Muscle of arm (tissue), 12 donors: ENCODE measurements around the gene MARCO. TPM values are rescaled to one million over a fixed set of nuclear protein-coding genes. Genes with fewer than 3 reads are reported as not detected.
"Not testable (repeated sequence)": the region's sequence is repeated elsewhere in the genome, so short reads cannot be mapped to it uniquely, and the experiment has no call there.

Experiments used
- DNase-seq: peaks from one replicate; pipeline ENCODE4 v3.0.0-alpha.2; 2013
- polyA plus RNA-seq, 12 donors: library from polyadenylated mRNA; unstranded; fragments of 120-200 nt; gene quantifications; one replicate each; pipeline ENCODE4 v1.2.1, GENCODE V29; 2013; ENCODE audit not compliant: insufficient read length in 12 of 12

Gene MARCO
- polyA plus RNA-seq, 12 donors, result 0.51 to 2.3 (median 1.4) TPM; not detected in 2

DNA sequence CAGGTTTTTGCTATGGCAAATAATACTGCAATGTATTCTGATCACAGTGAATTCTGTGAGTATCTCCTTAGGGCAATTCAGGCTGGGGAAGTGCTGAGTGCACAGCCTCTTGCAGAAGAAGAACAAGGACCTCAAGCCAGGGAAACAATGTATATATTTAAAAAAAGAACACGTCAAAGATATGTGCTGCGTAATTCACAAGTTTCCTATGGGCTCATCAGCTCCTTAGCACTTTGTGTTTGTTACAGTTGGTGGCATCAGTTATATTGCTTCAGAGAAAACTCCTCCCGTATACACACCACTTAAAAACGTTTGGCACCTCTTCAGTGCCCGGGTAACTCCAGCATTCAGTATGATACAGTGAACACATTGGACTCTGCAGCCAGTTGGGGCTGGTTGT is 16.5 kb upstream of the MARCO start:
- no peak for DNase-seq

DNA sequence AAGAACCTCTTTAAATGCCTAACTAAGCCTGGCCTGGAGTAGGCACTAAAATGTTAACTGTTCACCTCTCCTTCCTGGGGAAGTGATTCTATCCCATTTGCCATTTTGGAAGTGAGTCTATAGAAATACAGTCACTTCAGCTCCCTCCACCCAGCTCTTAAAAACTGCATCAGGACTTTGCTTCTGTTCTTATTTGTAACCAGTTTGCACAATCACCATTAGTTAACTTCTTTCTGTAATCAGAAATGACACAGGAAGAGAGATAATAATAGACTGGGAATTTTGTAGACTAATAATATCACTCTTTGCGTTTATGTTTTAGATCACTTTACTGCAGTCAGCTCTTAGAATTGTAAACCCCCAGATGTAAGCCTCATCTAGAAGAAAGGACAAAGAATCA is 16.0 kb upstream of the MARCO start:
- no peak for DNase-seq

DNA sequence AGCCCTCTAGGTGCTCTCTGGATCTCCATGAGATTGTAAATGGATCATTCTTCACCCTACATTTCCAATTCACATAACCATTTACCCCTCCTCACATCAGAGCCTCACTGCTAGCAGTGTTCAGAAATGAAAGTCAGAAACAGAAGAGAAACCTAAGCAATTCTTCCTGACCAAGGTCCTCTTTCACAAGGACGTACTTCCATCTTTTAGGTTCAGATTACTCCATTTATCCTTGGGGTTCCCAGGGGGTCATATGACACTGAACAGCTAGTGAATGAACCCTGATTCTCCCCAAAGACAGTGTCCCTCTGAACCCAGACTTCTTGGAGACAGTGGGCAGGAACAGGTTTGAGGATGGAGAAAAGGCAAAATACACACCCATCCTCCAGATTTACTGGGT is 12.9 kb upstream of the MARCO start:
- DNase-seq, result no peak

DNA sequence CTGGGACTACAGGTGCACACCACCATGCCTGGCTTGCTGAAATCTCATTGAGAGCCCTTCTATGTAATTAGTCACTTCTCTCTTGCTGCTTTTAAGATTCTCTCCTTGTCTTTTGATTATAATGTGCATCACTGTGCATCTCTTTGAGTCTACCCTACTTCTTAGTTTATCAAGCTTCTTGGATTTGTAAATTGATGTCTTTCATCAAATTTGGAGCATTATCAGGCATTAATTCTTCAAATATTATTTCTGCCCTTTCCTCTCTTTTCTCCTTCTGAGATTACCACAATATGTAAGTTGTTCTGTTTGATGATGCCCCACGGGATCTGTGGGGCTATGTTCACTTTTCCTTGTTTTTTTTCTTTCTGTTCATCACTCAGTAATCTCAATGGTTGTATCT is 9.0 kb upstream of the MARCO start:
- DNase-seq, result no peak

DNA sequence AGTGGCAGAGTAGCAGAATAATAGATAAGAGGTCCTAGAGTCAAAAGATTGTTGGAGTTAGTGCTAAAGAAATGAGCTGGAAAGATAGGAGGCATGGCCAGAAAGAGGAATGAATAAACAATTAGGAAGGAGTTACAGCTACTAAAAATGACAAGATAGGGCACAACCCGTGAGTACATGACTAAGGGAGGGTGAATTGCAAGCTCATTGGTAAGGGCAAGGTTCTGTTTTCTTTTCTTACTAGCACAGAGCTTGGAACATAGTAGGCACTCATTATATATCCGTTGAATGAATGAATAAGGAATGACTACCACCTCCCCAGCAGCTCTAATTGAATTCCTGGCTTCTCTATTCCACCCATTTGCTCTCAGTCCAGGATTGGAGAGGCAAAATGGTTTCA is 5.7 kb upstream of the MARCO start:
- no peak for DNase-seq

DNA sequence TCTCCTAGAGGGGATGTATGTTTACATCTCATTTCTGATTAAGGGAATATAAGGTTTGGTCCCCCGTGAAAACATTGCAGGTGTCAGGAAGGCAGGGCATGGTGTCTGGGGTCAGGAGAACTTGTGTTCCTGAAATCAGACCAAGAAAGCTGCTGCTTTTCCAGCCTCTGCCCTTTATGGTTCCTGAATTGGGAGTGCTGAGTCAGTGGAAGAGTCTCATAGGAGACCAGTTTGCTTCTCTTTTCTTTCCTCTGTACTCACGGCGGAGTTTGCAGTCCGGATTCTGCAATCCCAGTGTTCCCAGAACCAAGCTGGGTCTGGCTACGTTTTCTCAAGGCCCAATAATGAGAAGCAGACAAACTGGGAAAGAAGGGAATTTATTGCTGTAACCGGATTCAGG is 5.1 kb upstream of the MARCO start:
- DNase-seq, result no peak

DNA sequence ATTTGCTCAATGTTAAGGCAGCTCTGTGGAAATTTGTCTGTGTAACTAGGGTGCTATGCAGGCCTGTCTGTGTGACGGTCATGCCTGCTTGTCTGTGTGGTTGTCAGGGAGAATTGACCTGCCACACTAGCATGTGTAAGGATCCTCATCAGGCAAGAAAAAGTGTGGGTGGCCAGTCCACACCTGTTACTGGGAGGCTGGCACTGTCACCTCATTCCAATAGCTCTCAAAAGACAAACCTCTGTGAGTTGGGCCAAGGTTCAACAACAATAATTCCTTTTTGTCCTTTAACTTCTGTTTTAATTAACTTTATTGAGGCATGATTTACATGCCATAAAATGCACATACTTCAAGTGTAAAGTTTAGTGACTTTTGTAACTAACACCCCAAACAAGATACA is 4.2 kb upstream of the MARCO start:
- no peak for DNase-seq

DNA sequence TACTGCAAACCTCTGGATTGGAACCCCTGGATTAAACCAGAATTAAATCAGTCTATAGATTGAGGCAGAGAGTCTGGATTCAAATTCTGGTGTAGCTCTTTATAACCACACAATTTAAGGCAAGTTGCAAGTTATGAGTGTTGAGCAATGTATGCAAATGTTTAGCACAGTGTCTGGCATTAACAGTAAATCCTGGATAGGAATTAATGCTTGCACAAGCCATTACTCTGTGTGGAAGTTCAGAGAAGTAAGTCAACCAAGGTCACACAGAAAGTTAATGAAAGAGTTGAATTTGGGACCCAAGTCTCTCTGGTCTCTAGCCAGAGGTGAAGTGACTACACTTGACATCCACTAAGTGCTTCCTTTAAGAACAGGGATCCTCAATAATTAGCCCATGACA is 2.0 kb upstream of the MARCO start:
- no peak for DNase-seq

DNA sequence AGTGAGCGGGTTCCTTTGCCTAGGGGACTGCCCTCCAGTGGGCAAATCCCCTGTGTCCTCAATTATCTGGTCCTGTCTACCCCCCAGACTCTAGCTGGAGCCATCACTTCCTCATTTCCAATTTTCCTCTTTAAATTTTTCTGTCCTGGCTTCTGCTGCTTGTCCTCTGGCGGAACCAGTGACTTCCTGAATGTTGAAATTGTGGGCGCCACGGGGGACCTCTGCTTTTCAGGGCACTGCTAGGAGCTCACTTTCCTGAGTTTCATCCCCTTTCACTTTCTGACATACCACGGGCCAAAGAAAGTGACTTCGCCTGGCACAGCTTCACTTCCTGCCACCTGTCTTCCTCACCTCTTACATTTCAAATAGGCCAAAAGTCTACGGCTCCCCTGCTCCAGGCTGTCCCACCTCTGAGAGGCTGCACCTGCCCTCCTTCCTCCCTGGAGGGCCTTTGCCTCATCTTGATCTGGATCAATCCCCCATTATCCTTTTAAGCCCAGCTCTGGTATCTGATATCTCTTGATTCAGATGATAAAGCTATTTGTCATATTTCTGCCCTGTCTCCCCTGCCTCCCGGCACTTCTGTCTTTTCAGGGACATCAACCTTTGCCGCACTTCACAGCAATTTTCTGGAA is 1.4 kb upstream of the MARCO start:
- no peak for DNase-seq

DNA sequence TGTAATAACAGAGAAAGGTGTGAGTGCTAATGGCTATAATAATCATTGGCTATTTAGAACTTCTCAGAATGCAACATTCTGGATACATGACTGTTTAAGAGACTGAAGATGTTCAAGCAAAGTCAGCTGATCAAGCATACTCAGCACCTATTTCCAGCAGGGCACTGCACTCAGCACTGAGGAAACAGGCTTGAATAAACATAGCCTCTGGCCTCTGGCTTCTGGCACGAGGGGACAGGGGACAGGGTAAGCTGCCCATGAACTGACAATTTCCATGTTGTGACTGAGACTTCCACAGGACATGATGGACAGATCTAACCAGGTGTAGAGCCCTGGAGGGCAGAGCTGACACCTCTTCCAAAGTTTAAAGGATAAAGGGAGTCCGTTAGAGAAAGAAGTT is 1.3 kb downstream of the MARCO start:
- no peak for DNase-seq

DNA sequence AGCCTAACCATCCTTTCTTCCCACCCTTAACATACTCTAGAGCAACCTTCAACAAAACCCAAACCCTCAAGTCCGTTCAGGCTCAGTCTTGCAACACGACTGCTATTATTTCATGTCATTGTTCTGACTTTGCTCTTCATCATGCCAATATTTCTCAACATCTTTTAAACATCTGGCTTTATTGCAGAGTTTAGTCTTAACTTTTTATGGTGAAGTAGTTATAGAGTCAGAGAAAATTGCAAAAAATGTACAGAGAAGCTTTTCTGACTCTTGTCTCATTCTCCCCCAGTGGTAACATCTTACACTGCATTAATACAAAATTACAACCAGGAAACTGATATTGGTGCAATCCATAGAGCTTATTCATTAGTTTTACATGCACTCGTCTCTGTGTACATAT is 3.9 kb downstream of the MARCO start:
- no peak for DNase-seq

DNA sequence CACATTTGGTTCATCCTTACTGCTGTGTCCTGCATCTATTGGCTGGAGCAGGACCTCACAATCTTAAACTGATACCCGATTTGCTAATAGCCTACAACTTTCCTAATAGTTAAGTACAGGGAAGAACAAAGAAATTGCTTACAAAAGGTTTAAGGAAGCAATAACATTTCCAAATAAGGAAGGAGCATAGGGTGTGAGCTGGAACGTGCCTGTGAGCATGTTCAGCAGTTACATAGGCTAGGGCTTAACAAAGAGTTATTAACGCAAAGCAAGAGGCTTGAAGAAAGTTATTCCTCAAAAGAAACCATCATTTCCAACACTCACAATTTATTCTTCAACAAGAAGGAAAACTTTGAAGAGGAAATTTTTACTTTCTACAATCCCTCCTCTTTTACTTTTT is 6.3 kb downstream of the MARCO start:
- not testable (repeated sequence) for DNase-seq

DNA sequence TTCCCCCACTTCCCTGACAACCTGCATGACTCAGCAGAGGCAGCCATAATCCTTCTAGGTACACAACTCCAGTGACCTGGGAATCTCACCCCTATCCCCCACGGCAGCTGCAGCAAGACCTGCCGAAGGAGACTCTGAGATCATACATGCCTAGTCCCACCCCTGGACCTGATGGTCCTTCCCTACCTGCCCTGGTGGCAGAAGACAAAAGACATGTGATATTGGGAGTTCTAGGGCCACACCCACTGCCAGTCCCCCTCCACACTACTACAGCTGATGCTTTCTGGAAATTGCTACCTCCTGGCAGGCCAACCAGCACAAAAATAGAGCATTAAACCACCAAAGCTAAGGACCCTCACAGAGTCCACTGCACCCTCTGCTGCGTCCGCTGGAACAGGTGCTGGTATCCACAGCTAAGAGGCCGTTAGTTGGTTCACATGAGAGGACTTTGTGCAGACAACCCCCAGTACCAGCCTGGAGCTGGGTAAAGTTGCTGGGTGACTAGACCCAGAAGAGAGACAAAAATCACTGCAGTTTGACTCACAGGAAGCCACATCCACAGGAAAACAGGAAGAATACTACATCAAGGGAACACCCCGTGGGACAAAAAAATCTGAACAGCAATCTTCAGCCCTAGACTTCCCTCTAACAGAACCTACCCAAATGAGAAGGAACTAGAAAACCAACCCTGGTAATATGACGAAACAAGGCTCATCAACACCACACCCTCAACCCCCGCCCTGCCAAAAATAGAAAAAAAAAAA is 12.5 kb downstream of the MARCO start:
- DNase-seq, result no peak

DNA sequence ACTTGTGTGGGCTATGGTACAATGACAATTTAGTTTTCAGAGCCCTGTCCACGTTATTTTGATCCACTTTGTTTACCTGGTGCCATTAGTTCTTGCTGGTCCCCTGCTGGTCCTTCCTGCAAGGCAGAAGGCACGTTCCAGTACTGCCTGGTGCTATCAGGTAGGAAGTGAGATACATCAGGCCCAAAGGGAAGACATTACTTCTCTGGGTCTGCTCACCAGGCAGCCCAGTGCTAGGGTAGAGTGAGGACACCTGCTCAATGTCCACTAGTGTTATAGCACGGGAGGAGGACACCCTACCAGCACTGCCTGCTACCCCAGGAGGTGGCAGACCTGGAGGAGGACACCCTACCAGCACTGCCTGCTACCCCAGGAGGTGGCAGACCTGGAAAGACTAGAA is 23.7 kb downstream of the MARCO start:
- DNase-seq, result no peak

DNA sequence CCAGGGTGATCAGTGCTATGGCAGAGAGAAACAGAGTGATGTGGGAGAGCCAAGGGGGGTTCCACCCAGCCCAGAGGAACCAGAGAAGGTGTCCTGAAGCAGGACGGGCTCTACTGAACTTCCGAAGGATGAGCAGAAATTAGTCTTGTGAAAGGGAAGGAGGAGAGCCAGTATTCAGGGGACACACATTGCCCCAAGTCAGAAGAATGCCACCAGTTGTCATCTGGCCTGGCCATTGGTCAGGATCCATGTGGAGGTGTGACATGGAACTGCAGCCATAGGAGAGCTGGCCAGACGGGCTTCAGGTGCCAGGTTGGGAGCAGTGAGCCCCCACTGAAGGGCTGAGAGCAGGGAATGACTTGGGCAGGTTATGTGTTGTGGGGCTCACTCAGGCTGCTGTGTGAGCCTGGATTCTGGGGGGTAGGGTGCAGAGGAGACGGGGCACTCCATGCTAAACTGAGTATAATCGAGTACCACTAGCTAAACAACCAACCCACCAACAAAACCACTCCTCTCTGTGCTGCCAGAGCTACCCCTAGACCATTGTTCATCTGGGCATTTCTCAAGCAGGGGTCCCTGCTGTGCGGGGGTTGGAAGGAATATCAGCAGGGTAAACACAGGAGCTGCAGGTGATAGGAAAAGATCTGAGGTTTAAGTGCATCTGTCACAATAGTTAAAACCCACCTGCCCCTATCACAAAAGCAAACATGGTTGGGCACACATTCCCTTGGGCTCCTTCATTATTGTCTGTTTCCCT is 25.3 kb downstream of the MARCO start:
- DNase-seq, result no peak

DNA sequence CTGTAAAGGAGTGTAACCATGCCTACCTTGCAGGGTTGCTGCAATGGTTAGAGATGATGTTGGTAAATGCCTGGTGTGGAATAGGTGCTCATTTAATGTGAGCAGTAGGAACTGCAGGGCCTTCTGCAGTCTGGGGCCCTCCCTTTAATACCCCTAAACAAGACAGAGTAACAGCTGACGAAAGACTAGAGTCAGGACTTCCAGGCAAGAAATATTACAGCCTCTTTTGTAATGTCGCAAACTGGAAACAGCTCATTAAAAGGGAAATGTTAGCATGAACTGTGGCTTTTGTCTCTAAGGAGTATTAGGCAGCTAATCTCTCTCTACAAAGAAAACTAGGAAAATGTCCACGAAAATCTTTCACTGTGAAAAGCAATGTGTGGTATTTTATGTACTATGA is 26.0 kb downstream of the MARCO start:
- DNase-seq, result no peak

DNA sequence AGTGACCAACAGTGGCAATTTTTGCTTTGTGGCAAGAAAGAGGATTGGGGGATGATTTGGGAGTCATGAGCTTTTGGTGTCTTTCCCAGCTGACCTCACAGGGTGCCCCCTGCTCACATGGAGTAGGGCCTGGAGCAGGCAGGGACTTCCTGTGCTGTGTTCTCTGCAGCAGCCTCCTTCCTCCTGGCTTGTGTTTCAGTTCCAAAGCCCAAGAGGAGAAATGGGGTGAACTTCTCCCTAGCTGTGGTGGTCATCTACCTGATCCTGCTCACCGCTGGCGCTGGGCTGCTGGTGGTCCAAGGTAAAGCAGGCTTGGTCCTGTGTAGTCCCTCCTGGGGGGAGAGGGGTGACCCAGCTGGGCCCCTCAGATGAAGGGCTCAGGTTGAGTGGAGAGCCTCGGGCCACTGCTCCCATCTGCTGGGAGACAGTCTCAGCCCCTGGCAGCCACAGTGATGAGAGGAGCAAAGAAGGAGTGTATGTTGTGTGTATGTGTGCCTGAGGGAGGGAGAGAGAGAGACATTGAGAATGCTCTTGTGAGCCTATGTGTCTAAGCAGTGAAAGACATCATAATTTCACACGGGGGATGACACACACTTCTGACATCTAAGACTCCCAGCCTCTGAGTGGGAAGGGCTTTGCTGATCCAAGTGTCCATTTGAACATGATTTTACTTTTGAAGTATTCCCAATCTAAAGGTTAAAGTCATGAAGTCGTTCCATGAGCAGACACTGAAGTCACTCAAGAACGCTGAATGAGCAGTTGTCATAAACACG is 27.2 kb downstream of the MARCO start:
- no peak for DNase-seq

DNA sequence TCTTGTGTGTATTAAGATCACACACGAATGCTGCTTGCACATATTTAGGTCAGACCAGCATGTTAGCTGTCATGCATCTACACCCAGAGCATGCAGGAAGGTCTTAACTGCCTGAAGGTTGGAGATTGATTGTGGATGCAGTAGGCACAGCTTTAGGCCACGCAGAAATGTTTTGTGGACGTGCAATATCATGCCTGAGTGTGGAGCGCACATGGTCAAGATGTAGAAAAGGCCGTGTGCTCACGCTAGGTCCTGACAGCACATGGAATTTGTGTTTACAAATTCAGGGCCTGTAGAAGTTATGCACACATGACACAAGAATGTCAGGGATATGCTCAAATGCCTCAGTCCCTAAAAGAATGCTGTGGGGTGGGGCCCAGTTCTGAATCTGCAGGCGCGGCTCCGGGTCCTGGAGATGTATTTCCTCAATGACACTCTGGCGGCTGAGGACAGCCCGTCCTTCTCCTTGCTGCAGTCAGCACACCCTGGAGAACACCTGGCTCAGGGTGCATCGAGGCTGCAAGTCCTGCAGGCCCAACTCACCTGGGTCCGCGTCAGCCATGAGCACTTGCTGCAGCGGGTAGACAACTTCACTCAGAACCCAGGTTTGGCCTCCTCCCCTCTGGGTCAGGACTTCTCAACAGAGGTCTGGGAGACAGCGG is 27.9 kb downstream of the MARCO start:
- DNase-seq, result no peak

DNA sequence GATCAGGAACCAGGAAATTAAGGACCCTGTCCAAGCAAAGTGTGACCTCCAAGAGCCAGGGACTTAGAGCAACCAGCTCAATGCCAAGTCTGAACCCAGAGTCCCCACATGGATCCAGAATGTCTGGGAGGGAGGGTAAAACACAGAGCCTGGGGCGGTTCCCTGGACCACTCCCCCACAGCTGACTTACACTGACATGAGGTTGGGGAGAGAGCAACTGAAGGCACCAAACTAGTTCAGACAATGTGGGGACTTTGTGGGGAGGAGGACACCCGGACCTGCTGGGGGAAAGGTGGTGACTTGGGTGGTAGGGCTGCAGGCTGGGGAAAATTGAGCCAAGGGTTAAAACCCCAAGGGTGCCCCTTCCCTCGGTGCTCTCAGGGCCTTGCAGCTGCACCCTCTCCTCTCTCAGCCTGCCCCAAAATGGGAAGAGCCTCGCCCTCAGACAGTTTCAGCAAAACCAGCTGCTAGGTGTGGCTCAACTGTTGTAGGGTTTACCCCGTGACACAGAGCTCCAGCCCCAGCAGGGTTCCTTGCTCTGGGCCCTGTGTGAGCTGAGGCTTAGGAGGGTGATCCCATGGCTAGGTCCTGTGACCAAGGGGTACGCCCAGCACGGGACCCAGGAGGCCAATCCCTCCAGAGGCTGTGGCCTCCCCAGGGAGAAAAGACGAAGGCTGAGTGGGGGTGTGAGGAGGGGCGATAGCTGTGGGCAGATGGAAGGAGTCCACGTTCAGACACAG is 28.6 kb downstream of the MARCO start:
- DNase-seq, result no peak

DNA sequence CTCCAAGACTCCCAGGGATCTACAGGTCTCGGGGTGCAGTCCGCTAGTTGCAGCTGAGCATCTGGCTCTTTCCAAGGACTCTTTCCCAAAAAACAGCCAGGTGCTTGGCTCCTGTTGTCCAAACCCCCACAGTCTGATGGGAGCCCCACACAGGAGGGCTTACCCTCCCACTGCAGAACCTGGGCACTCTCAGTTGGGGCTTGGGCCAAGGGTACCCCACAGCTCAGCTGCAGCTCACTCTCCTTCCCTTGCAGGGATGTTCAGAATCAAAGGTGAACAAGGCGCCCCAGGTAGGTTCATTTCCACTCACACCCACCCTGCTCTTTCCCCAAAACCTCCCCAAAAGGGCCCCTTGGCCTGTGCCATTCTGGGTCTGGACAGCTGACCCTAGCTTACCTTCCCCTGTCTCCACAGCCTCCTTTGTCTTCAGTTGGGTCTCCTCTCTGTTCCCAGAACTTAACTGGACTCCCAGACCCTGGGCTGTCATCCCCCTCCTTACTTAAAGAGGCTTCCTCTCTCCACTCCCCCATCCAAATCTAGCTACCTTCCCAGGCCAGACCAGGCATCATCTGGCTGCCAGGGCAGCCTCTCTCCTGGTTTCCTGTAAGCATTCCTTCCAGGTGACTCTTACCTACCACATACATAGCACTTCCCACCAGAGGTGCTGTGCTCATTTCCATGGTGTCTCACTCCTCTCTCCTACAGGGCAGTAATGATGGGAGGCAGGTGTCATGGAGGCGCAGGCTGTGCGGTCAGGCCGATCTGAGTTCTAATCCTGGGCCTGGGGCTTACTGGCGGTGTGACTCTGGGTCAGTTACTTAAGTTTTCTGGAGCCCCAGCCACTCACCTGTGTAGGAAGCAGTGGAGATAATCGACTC is 29.5 kb downstream of the MARCO start:
- DNase-seq, result no peak
